Testis (tissue), 3 donors: ENCODE results near the gene PTPRCAP. TPM values are rescaled to one million over a fixed set of nuclear protein-coding genes. Genes with fewer than 3 reads are reported as not detected.

Experiments
- DNase-seq: peaks from one replicate; pipeline ENCODE4 v3.0.0-alpha.2; 2019
- H3K27ac ChIP-seq, 2 donors: fragments of 200-600 bp; sonication (generic); one replicate each; pipeline ENCODE4 v1.5.1; 2019
- H3K27me3 ChIP-seq: fragments of 200-600 bp; sonication (generic); one replicate; pipeline ENCODE4 v1.5.1; 2019
- H3K36me3 ChIP-seq: fragments of 200-600 bp; sonication (generic); one replicate; pipeline ENCODE4 v1.5.1; 2017; ENCODE audit warnings: low read depth; ENCODE audit errors: missing control alignments
- H3K4me1 ChIP-seq: fragments of 200-600 bp; sonication (generic); one replicate; pipeline ENCODE4 v1.5.1; 2019
- H3K4me3 ChIP-seq, 2 donors: fragments of 200-600 bp; sonication (generic); one replicate each; pipeline ENCODE4 v1.5.1; 2017 to 2019
- H3K9me3 ChIP-seq: fragments of 200-600 bp; sonication (generic); one replicate; pipeline ENCODE4 v1.5.1; 2017
- CTCF ChIP-seq, 3 experiments: fragments of 450-650 bp in 2 of 3; fragments of 200-600 bp in 1 of 3; sonication (generic) in 1 of 3; IDR thresholded peaks; one replicate each; pipeline ENCODE4 v1.5.1; 2016 to 2019; ENCODE audit warnings: antibody characterized with exemption in 3 of 3, mild to moderate bottlenecking in 2 of 3, moderate library complexity in 1 of 3
- POLR2A ChIP-seq: fragments of 450-650 bp; IDR thresholded peaks from one replicate; pipeline ENCODE4 v1.6.1; 2017; ENCODE audit warnings: antibody characterized with exemption, mild to moderate bottlenecking, moderate library complexity
- WGBS, 2 donors: methylation state at CpG; one replicate each; pipeline ENCODE4 v1.1.5; 2018; 5-methylcytosine and 5-hydroxymethylcytosine counted together
- intact Hi-C: fragments of 100-400 bp; cut with DNase I; formaldehyde crosslinking; loops from one replicate; pipeline ENCODE4 v1.15.1; 2023; ENCODE audit warnings: low total_unique reads
- polyA plus RNA-seq: library from polyadenylated mRNA; stranded (reverse); fragments of 350-450 nt; fragmentation: Illumina TruSeq; extraction: RNeasy Lipid Tissue Mini Kit (QIAGEN cat#74804); gene quantifications from one replicate; pipeline ENCODE4 v1.2.3, GENCODE V29; 2014; ENCODE audit warnings: low read depth, low replicate concordance; ENCODE audit not compliant: insufficient read depth
- total RNA-seq, 2 donors: library from RNA; depleted of rRNA; stranded (reverse); fragments of >200 nt; gene quantifications; one replicate each; pipeline ENCODE4 v1.2.3, GENCODE V29; 2016

Gene PTPRCAP
- total and polyA plus RNA-seq, 3 donors from 2014 or later = 3.1 to 5.6 (median 5.2) TPM

GRCh38 chr11:67453816-67454732, 16.6 kb upstream of the PTPRCAP start:
- 81 to 94% methylated on average over 9 to 21 of the region's 21 CpGs for WGBS, 2 donors

GRCh38 chr11:67452141-67452952, 14.9 kb upstream of the PTPRCAP start, which contains the start of gene GPR152:
Gene GPR152 (minus strand): TSS chr11:67452729. CDS start chr11:67452724, 5 bp downstream.
- Histone ChIP-seq H3K4me1 (no peaks in the 10 kb centered on the region), H3K4me3 (no peak within 1 kb of the TSS), H3K27ac (no peak within 1 kb of the TSS), H3K27me3 (no peaks in the 10 kb centered on the region), H3K9me3 (no peaks in the 10 kb centered on the region), H3K36me3 (no peaks in the 10 kb centered on the region)
- no peak for DNase-seq
- 88% methylated on average over 20 to 27 of the region's 33 CpGs for WGBS, 2 donors
- TF ChIP-seq CTCF (IDR thresholded peaks at IDR 0.05) = no peak
- TF ChIP-seq POLR2A = no peak
- intact Hi-C loops = no loop called here

More at GRCh38 chr11:67453816-67454732, 16.6 kb upstream of the PTPRCAP start:
- H3K4me1 ChIP-seq = no peaks in the 10 kb centered on the region
- no peaks in the 10 kb centered on the region for H3K36me3 ChIP-seq
- intact Hi-C loops = no loop called here
- H3K27me3 ChIP-seq = no peaks in the 10 kb centered on the region
- H3K9me3 ChIP-seq = no peaks in the 10 kb centered on the region
- no peak overlapping the region for H3K27ac ChIP-seq
- H3K4me3 ChIP-seq = no peak overlapping the region
- DNase-seq = no peak
- TF ChIP-seq POLR2A = no peak
- TF ChIP-seq CTCF (IDR thresholded peaks at IDR 0.05) = no peak

- WGBS, 2 donors = 93 to 96% methylated on average over 14 of the region's 14 CpGs
- H3K36me3 ChIP-seq = no peaks in the 10 kb centered on the region
- no peaks in the 10 kb centered on the region for H3K4me1 ChIP-seq
- no peaks in the 10 kb centered on the region for H3K27me3 ChIP-seq
- intact Hi-C loops = no loop called here
- no peak overlapping the region for H3K4me3 ChIP-seq
- TF ChIP-seq POLR2A (no peak), CTCF (IDR thresholded peaks at IDR 0.05) (no peak)
- DNase-seq = no peak
- H3K27ac ChIP-seq = no peak overlapping the region
- H3K9me3 ChIP-seq = no peaks in the 10 kb centered on the region
Observed at GRCh38 chr11:67451658-67451976, 14.1 kb upstream of the PTPRCAP start.

GRCh38 chr11:67450796-67451657, 13.5 kb upstream of the PTPRCAP start:
- H3K4me3 ChIP-seq = no peak overlapping the region
- TF ChIP-seq CTCF (IDR thresholded peaks at IDR 0.05) (no peak), POLR2A (no peak)
- intact Hi-C loops = no loop called here
- no peak for DNase-seq
- H3K36me3 ChIP-seq = no peaks in the 10 kb centered on the region
- WGBS, 2 donors = 86 to 92% methylated on average over 8 to 25 of the region's 25 CpGs
- no peaks in the 10 kb centered on the region for H3K9me3 ChIP-seq
- no peak overlapping the region for H3K27ac ChIP-seq
- no peaks in the 10 kb centered on the region for H3K27me3 ChIP-seq
- H3K4me1 ChIP-seq = no peaks in the 10 kb centered on the region
